ENCODE data around the gene SEPTIN10. TPM values are rescaled to one million over a fixed set of nuclear protein-coding genes. Genes with fewer than 3 reads are reported as not detected.

SEPTIN10 gene
- total and polyA plus RNA-seq, 2 donors (not counting 1 experiment from before 2014, with no cell fraction given), result 0.28 TPM; not detected in 1

DNA sequence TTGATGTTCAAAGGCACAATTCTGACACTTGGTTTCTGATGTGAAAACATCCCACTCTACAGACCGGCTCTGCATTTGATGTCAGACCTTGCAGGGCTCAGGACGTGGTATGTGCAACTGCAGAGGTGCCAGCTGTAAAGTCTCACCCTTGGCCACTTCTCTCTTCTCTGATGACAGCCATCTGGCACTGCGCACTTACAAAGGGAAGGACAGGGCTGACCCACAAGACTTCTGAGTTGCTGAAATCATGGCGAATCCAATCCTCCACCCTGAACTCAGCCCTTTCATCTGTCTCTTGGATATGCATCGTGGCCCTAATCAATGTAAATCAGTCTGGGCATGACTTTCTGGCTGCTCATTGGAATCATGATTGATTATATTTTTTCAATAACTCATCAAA lies 82.5 kb downstream of the SEPTIN10 start:
- H3K27me3 Mint-ChIP-seq, result peaks cover 27% of the 10 kb centered on the region
- H3K27ac Mint-ChIP-seq, result no peak overlapping the region
- WGBS (ENCODE audit: insufficient coverage), result 71% methylated on average over 5 of the region's 5 CpGs
- H3K4me1 Mint-ChIP-seq, result no peaks in the 10 kb centered on the region
- ChIA-PET CTCF (interaction anchor here (1.4 kb wide), 1 partner anchor 21 kb away, joined by 3 read pairs; no protein-coding TSS in a partner anchor), POLR2A (no interaction called here)
- Histone ChIP-seq H3K27me3 (replicated peaks in 1 of 4; ENCODE audit: control extremely low read depth in 1 of 4, control insufficient read depth in 3 of 4, insufficient read depth in 4 of 4, low read length in 3 of 4) (no peaks in the 10 kb centered on the region), H2AFZ (ENCODE audit: insufficient read depth, low read depth, low read length, poor library complexity, severe bottlenecking) (no peak overlapping the region), H3K79me2 (ENCODE audit: control insufficient read depth, insufficient read depth, low read length) (no peaks in the 10 kb centered on the region), H3K4me3 (ENCODE audit: control extremely low read depth in 1 of 5, extremely low read depth in 1 of 5, insufficient read depth in 1 of 5, low read depth in 2 of 5, low read length in 4 of 5) (no peak overlapping the region), H3K36me3 (replicated peaks in 1 of 2; ENCODE audit: control extremely low read depth in 1 of 2, control insufficient read depth in 1 of 2, extremely low read depth in 1 of 2, insufficient read depth in 2 of 2, low read length in 1 of 2) (no peaks in the 10 kb centered on the region), H4K20me1 (ENCODE audit: control insufficient read depth, insufficient read depth, low read length, poor library complexity, severe bottlenecking) (no peaks in the 10 kb centered on the region), H3K27ac (ENCODE audit: low read length in 2 of 2) (no peak overlapping the region), H3K9ac (ENCODE audit: low read length) (no peak overlapping the region), H3K4me2 (replicated peaks; ENCODE audit: low read depth, low read length, poor library complexity, severe bottlenecking) (no peak overlapping the region), H3K4me1 (ENCODE audit: control insufficient read depth in 2 of 2, insufficient read depth in 2 of 2, low read length in 2 of 2) (no peaks in the 10 kb centered on the region), H3K9me3 (ENCODE audit: control extremely low read depth in 1 of 3, control insufficient read depth in 2 of 3, insufficient read depth in 1 of 3, low read length in 2 of 3) (no peaks in the 10 kb centered on the region)
- no peak overlapping the region for H3K4me3 Mint-ChIP-seq
- DNase-seq (no peak), ATAC-seq (ENCODE audit: low read depth) (no peak)
- no peaks in the 10 kb centered on the region for H3K9me3 Mint-ChIP-seq (ENCODE audit: insufficient read depth)
- intact Hi-C loops (cut with micrococcal nuclease), result no loop called here
- TF ChIP-seq CTCF (IDR thresholded peaks at IDR 0.05) (no peak), EZH2 (IDR thresholded peaks at IDR 0.05; ENCODE audit: borderline replicate concordance, insufficient read depth, low read depth, low read length, poor library complexity, severe bottlenecking) (no peak)

GRCh38 chr2:109530712-109531111 lies 83.1 kb downstream of the SEPTIN10 start:
- Mint-ChIP-seq H3K27ac (no peak overlapping the region), H3K4me1 (no peaks in the 10 kb centered on the region), H3K4me3 (no peak overlapping the region), H3K9me3 (ENCODE audit: insufficient read depth) (no peaks in the 10 kb centered on the region), H3K27me3 (peaks cover 27% of the 10 kb centered on the region)
- ATAC-seq (ENCODE audit: low read depth) (no peak), DNase-seq (no peak)
- Histone ChIP-seq H4K20me1 (ENCODE audit: control insufficient read depth, insufficient read depth, low read length, poor library complexity, severe bottlenecking) (no peaks in the 10 kb centered on the region), H3K27ac (ENCODE audit: low read length in 2 of 2) (no peak overlapping the region), H3K4me1 (ENCODE audit: control insufficient read depth in 2 of 2, insufficient read depth in 2 of 2, low read length in 2 of 2) (no peaks in the 10 kb centered on the region), H3K79me2 (ENCODE audit: control insufficient read depth, insufficient read depth, low read length) (no peaks in the 10 kb centered on the region), H3K4me3 (ENCODE audit: control extremely low read depth in 1 of 5, extremely low read depth in 1 of 5, insufficient read depth in 1 of 5, low read depth in 2 of 5, low read length in 4 of 5) (no peak overlapping the region), H3K9ac (ENCODE audit: low read length) (no peak overlapping the region), H3K27me3 (replicated peaks in 1 of 4; ENCODE audit: control extremely low read depth in 1 of 4, control insufficient read depth in 3 of 4, insufficient read depth in 4 of 4, low read length in 3 of 4) (no peaks in the 10 kb centered on the region), H3K4me2 (replicated peaks; ENCODE audit: low read depth, low read length, poor library complexity, severe bottlenecking) (no peak overlapping the region), H2AFZ (ENCODE audit: insufficient read depth, low read depth, low read length, poor library complexity, severe bottlenecking) (no peak overlapping the region), H3K36me3 (replicated peaks in 1 of 2; ENCODE audit: control extremely low read depth in 1 of 2, control insufficient read depth in 1 of 2, extremely low read depth in 1 of 2, insufficient read depth in 2 of 2, low read length in 1 of 2) (no peaks in the 10 kb centered on the region), H3K9me3 (ENCODE audit: control extremely low read depth in 1 of 3, control insufficient read depth in 2 of 3, insufficient read depth in 1 of 3, low read length in 2 of 3) (no peaks in the 10 kb centered on the region)
- POLR2A ChIA-PET, result no interaction called here
- WGBS (ENCODE audit: insufficient coverage), result 88% methylated on average over 5 of the region's 6 CpGs
- intact Hi-C loops (cut with micrococcal nuclease), result no loop called here
- TF ChIP-seq EZH2 (IDR thresholded peaks at IDR 0.05; ENCODE audit: borderline replicate concordance, insufficient read depth, low read depth, low read length, poor library complexity, severe bottlenecking) (no peak), CTCF (IDR thresholded peaks at IDR 0.05) (no peak)
- CTCF ChIA-PET, result interaction anchor here (1.4 kb wide), 1 partner anchor 21 kb away, joined by 3 read pairs; no protein-coding TSS in a partner anchor
